ENCODE data around the gene RGS10.

RGS10 gene

GRCh38 chr10:119507115-119507514 is 35.4 kb downstream of the RGS10 start:
- Histone ChIP-seq H3K36me3 (ENCODE audit: control insufficient read depth, insufficient read depth, low read length) (no peaks in the 10 kb centered on the region), H3K4me3 (ENCODE audit: low read length) (no peak overlapping the region)

GRCh38 chr10:119505588-119506315 is 36.8 kb downstream of the RGS10 start:
- Histone ChIP-seq H3K27me3 (ENCODE audit: control insufficient read depth, insufficient read depth, low read length) (no peaks in the 10 kb centered on the region), H3K27ac (ENCODE audit: low read depth, low read length) (no peak overlapping the region), H3K4me3 (ENCODE audit: low read length) (no peak overlapping the region), H3K36me3 (ENCODE audit: control insufficient read depth, insufficient read depth, low read length) (no peaks in the 10 kb centered on the region), H3K4me1 (ENCODE audit: control insufficient read depth, insufficient read depth, low read length) (peaks cover 12% of the 10 kb centered on the region), H3K9ac (ENCODE audit: low read length) (no peak overlapping the region)

More at GRCh38 chr10:119507115-119507514, 35.4 kb downstream of the RGS10 start:
- peaks cover 12% of the 10 kb centered on the region for H3K4me1 ChIP-seq (ENCODE audit: control insufficient read depth, insufficient read depth, low read length)
- H3K27me3 ChIP-seq (ENCODE audit: control insufficient read depth, insufficient read depth, low read length) = no peaks in the 10 kb centered on the region
- no peak overlapping the region for H3K9ac ChIP-seq (ENCODE audit: low read length)
- H3K27ac ChIP-seq (ENCODE audit: low read depth, low read length) = no peak overlapping the region

DNA sequence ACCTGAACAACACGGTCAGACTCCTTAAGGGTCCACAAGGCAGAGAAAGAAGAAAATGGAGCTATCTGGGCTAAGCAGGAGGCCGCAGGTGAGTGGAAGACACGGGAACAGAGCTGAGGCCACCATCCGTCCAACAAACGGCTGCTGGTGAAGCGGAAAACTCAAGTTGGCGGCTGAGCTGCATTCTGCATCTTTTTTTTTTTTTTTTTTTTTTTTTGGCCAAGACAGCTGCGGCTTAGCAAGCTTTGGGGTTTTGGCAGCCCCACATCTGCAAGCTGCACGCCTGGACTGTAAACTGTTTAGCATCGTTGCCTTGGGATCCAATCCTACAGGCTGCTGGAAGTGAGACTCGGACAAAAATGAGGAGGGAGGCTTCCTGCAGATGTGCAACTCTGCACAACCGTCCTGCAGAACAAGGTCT is 37.4 kb downstream of the RGS10 start:
- Histone ChIP-seq H3K27ac (ENCODE audit: low read depth, low read length) (peak overlapping the region; percentile 62), H3K4me1 (ENCODE audit: control insufficient read depth, insufficient read depth, low read length) (peaks cover 8% of the 10 kb centered on the region), H3K9ac (ENCODE audit: low read length) (no peak overlapping the region), H3K4me3 (ENCODE audit: low read length) (no peak overlapping the region), H3K27me3 (ENCODE audit: control insufficient read depth, insufficient read depth, low read length) (no peaks in the 10 kb centered on the region), H3K36me3 (ENCODE audit: control insufficient read depth, insufficient read depth, low read length) (no peaks in the 10 kb centered on the region)

- H3K27ac ChIP-seq (ENCODE audit: low read depth, low read length) = peak overlapping the region; percentile 62
- H3K36me3 ChIP-seq (ENCODE audit: control insufficient read depth, insufficient read depth, low read length) = no peaks in the 10 kb centered on the region
- no peaks in the 10 kb centered on the region for H3K27me3 ChIP-seq (ENCODE audit: control insufficient read depth, insufficient read depth, low read length)
- no peak overlapping the region for H3K4me3 ChIP-seq (ENCODE audit: low read length)
- H3K4me1 ChIP-seq (ENCODE audit: control insufficient read depth, insufficient read depth, low read length) = peaks cover 7% of the 10 kb centered on the region
- no peak overlapping the region for H3K9ac ChIP-seq (ENCODE audit: low read length)
Measured at GRCh38 chr10:119504651-119505050, 37.9 kb downstream of the RGS10 start.

- no peaks in the 10 kb centered on the region for H3K36me3 ChIP-seq (ENCODE audit: control insufficient read depth, insufficient read depth, low read length)
- H3K4me1 ChIP-seq (ENCODE audit: control insufficient read depth, insufficient read depth, low read length) = peaks cover 7% of the 10 kb centered on the region
- no peak overlapping the region for H3K4me3 ChIP-seq (ENCODE audit: low read length)
- H3K9ac ChIP-seq (ENCODE audit: low read length) = no peak overlapping the region
- H3K27ac ChIP-seq (ENCODE audit: low read depth, low read length) = no peak overlapping the region
- H3K27me3 ChIP-seq (ENCODE audit: control insufficient read depth, insufficient read depth, low read length) = no peaks in the 10 kb centered on the region
Measured at GRCh38 chr10:119503821-119504220, 38.7 kb downstream of the RGS10 start.

GRCh38 chr10:119502618-119503155 is 39.8 kb downstream of the RGS10 start:
- Histone ChIP-seq H3K4me3 (ENCODE audit: low read length) (no peak overlapping the region), H3K36me3 (ENCODE audit: control insufficient read depth, insufficient read depth, low read length) (peaks cover 4% of the 10 kb centered on the region), H3K9ac (ENCODE audit: low read length) (no peak overlapping the region), H3K27ac (ENCODE audit: low read depth, low read length) (no peak overlapping the region), H3K27me3 (ENCODE audit: control insufficient read depth, insufficient read depth, low read length) (no peaks in the 10 kb centered on the region), H3K4me1 (ENCODE audit: control insufficient read depth, insufficient read depth, low read length) (peaks cover 7% of the 10 kb centered on the region)

DNA sequence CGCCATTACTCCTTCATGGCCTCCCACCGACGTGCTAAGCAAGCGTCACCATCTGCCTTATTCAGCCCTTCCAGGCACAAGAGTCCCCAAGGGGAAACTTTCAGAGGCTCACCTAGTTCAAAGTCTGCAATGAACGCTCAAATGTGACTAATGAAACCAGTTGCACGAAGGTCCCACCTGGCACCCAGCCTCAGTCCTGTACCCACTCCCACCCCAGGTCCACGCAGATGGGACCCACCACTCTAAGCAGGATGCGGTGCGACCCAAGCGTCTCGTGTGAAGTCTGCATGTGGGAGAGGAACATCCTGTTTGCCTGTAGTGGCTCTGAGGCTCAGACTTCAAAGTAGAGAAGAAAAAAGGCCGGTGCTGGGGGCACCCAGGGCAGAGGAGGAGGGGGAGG is 40.3 kb downstream of the RGS10 start:
- H3K4me3 ChIP-seq (ENCODE audit: low read length) = no peak overlapping the region

GRCh38 chr10:119501690-119502089 is 40.8 kb downstream of the RGS10 start:
- no peak overlapping the region for H3K9ac ChIP-seq (ENCODE audit: low read length)
- H3K27ac ChIP-seq (ENCODE audit: low read depth, low read length) = no peak overlapping the region
- peaks cover 4% of the 10 kb centered on the region for H3K36me3 ChIP-seq (ENCODE audit: control insufficient read depth, insufficient read depth, low read length)
- H3K4me1 ChIP-seq (ENCODE audit: control insufficient read depth, insufficient read depth, low read length) = peaks cover 7% of the 10 kb centered on the region
- no peaks in the 10 kb centered on the region for H3K27me3 ChIP-seq (ENCODE audit: control insufficient read depth, insufficient read depth, low read length)
- no peak overlapping the region for H3K4me3 ChIP-seq (ENCODE audit: low read length)

More for the DNA sequence above, 40.3 kb downstream of the RGS10 start:
- H3K27me3 ChIP-seq (ENCODE audit: control insufficient read depth, insufficient read depth, low read length) = no peaks in the 10 kb centered on the region
- peaks cover 4% of the 10 kb centered on the region for H3K36me3 ChIP-seq (ENCODE audit: control insufficient read depth, insufficient read depth, low read length)
- no peak overlapping the region for H3K9ac ChIP-seq (ENCODE audit: low read length)
- no peak overlapping the region for H3K27ac ChIP-seq (ENCODE audit: low read depth, low read length)
- peaks cover 7% of the 10 kb centered on the region for H3K4me1 ChIP-seq (ENCODE audit: control insufficient read depth, insufficient read depth, low read length)

- Histone ChIP-seq H3K27ac (ENCODE audit: low read depth, low read length) (no peak overlapping the region), H3K36me3 (ENCODE audit: control insufficient read depth, insufficient read depth, low read length) (peaks cover 4% of the 10 kb centered on the region), H3K4me3 (ENCODE audit: low read length) (no peak overlapping the region), H3K4me1 (ENCODE audit: control insufficient read depth, insufficient read depth, low read length) (peaks cover 7% of the 10 kb centered on the region), H3K9ac (ENCODE audit: low read length) (no peak overlapping the region), H3K27me3 (ENCODE audit: control insufficient read depth, insufficient read depth, low read length) (no peaks in the 10 kb centered on the region)
Measured at GRCh38 chr10:119500821-119501220, 41.7 kb downstream of the RGS10 start.

- no peaks in the 10 kb centered on the region for H3K27me3 ChIP-seq (ENCODE audit: control insufficient read depth, insufficient read depth, low read length)
- peaks cover 8% of the 10 kb centered on the region for H3K4me1 ChIP-seq (ENCODE audit: control insufficient read depth, insufficient read depth, low read length)
- H3K27ac ChIP-seq (ENCODE audit: low read depth, low read length) = no peak overlapping the region
- peaks cover 4% of the 10 kb centered on the region for H3K36me3 ChIP-seq (ENCODE audit: control insufficient read depth, insufficient read depth, low read length)
- H3K4me3 ChIP-seq (ENCODE audit: low read length) = no peak overlapping the region
- no peak overlapping the region for H3K9ac ChIP-seq (ENCODE audit: low read length)
Measured at GRCh38 chr10:119500123-119500795, 42.3 kb downstream of the RGS10 start.

GRCh38 chr10:119499677-119500002 is 42.9 kb downstream of the RGS10 start:
- Histone ChIP-seq H3K36me3 (ENCODE audit: control insufficient read depth, insufficient read depth, low read length) (peaks cover 4% of the 10 kb centered on the region), H3K27me3 (ENCODE audit: control insufficient read depth, insufficient read depth, low read length) (no peaks in the 10 kb centered on the region), H3K27ac (ENCODE audit: low read depth, low read length) (no peak overlapping the region), H3K4me1 (ENCODE audit: control insufficient read depth, insufficient read depth, low read length) (peaks cover 7% of the 10 kb centered on the region), H3K9ac (ENCODE audit: low read length) (no peak overlapping the region), H3K4me3 (ENCODE audit: low read length) (no peak overlapping the region)

DNA sequence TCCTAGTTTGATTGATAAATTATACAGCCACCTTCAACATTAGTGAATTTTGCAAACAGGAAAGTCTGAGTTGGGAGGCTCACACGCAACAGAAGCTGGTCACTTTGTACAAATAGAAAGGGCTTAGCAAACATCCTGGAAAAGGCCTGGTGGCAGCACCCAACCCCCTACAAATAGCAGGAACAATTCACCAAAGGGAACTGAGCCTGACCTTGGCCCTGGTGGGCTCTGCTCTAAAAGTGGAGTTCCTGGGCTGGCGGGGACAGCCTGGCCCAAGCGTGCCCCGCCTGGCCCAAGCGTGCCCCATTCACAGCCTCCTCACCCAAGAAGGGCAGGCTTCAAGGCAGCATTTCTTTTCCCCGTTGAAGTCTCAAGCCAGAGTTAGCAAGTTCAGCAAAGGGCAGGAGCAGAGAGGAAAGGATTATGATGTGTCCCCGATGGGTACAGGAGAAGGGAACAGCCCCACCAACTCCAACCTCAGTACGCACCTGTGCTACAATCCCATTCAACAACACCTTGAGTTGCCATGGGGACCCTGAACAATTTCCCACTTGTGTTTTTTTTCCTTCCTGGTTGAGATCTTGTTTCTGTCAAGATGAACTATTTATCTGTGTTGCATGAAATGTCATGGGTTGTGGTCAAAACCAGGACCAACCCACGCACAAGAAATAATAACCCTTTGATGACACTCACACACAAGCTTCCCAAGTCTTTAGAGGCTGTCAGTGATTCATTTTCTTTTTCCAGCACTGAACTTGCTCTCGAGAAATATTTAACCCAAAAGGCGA is 43.4 kb downstream of the RGS10 start:
- Histone ChIP-seq H3K4me1 (ENCODE audit: control insufficient read depth, insufficient read depth, low read length) (peaks cover 11% of the 10 kb centered on the region), H3K36me3 (ENCODE audit: control insufficient read depth, insufficient read depth, low read length) (peaks cover 4% of the 10 kb centered on the region), H3K9ac (ENCODE audit: low read length) (no peak overlapping the region), H3K27ac (ENCODE audit: low read depth, low read length) (no peak overlapping the region), H3K4me3 (ENCODE audit: low read length) (no peak overlapping the region), H3K27me3 (ENCODE audit: control insufficient read depth, insufficient read depth, low read length) (no peaks in the 10 kb centered on the region)

Data from rectal smooth muscle tissue (tissue), 1 donor.